IMR-90 (cell line): ENCODE results near the gene INPP4A. TPM values are rescaled to one million over a fixed set of nuclear protein-coding genes. Genes with fewer than 3 reads are reported as not detected.

Experiments
- ATAC-seq: fragments of 200-7000 bp; cut with Tn5 transposase; 2 replicates; pipeline ENCODE4 v1.9.1; 2020; ENCODE audit warnings: low read depth, mild to moderate bottlenecking, moderate library complexity
- BruUV-seq: library from RNA; stranded (reverse); fragments of 400-500 nt; replicated peaks from 2 replicates; lab custom pipeline; 2021; lab: Mats Ljungman, UMichigan
- CTCF ChIA-PET: fragments of 300-600 bp; formaldehyde crosslinking; extraction: SDS; loops from one replicate; lab custom pipeline; 2021; ENCODE audit warnings: antibody characterized with exemption; lab: Yijun Ruan, JAX
- POLR2A ChIA-PET: fragments of 300-600 bp; sonication (Branson Sonifier 250); formaldehyde crosslinking; loops from one replicate; lab custom pipeline; 2022; ENCODE audit warnings: antibody characterized with exemption; ENCODE audit not compliant: unreplicated experiment; lab: Charles Lee
- DNase-seq: peaks from one replicate; pipeline ENCODE4 v3.0.0; 2013
- H2AFZ ChIP-seq: replicated peaks from 2 replicates; pipeline ENCODE3; 2013; ENCODE audit warnings: low read length, mild to moderate bottlenecking; ENCODE audit not compliant: poor library complexity
- H2AK5ac ChIP-seq: 2 replicates; pipeline ENCODE4 v1.6.1; 2013; ENCODE audit warnings: low read depth, low read length, inconsistent platforms
- H2AK9ac ChIP-seq: replicated peaks from 2 replicates; pipeline ENCODE3; 2013; ENCODE audit warnings: mild to moderate bottlenecking, low read depth, low read length, moderate library complexity; ENCODE audit not compliant: poor library complexity
- H2BK120ac ChIP-seq: 2 replicates; pipeline ENCODE4 v1.6.1; 2013; ENCODE audit warnings: low read depth, low read length, inconsistent platforms
- H2BK15ac ChIP-seq: 3 replicates; pipeline ENCODE4 v1.6.1; 2013; ENCODE audit warnings: low read depth, low read length, inconsistent platforms
- H2BK20ac ChIP-seq: 2 replicates; pipeline ENCODE4 v1.6.1; 2013; ENCODE audit warnings: low read depth, mild to moderate bottlenecking, inconsistent platforms, low read length, moderate library complexity
- H2BK5ac ChIP-seq: 2 replicates; pipeline ENCODE4 v1.6.1; 2013; ENCODE audit warnings: mild to moderate bottlenecking, low read depth, low read length, inconsistent platforms; ENCODE audit not compliant: poor library complexity, severe bottlenecking
- H3K14ac ChIP-seq: replicated peaks from 2 replicates; pipeline ENCODE4 v1.6.1; 2013; ENCODE audit warnings: low read depth, low read length, inconsistent platforms
- H3K18ac ChIP-seq: 2 replicates; pipeline ENCODE4 v1.6.1; 2013; ENCODE audit warnings: low read depth, low read length, control low read depth
- H3K23ac ChIP-seq: 2 replicates; pipeline ENCODE4 v1.6.1; 2013; ENCODE audit warnings: low read depth, low read length, inconsistent platforms
- H3K27ac ChIP-seq: 2 replicates; pipeline ENCODE4 v1.5.1; 2013; ENCODE audit warnings: mild to moderate bottlenecking, control low read depth, low read length; ENCODE audit not compliant: insufficient read depth
- H3K27me3 ChIP-seq: 2 replicates; pipeline ENCODE4 v1.6.1; 2013; ENCODE audit warnings: low read length; ENCODE audit not compliant: control insufficient read depth, insufficient read depth
- H3K36me3 ChIP-seq: 2 replicates; pipeline ENCODE4 v1.6.1; 2013; ENCODE audit warnings: low read length, mixed read lengths; ENCODE audit not compliant: control insufficient read depth, insufficient read depth
- H3K4ac ChIP-seq: 2 replicates; pipeline ENCODE4 v1.6.1; 2013; ENCODE audit warnings: low read depth, low read length, inconsistent platforms
- H3K4me1 ChIP-seq: 2 replicates; pipeline ENCODE4 v1.6.1; 2013; ENCODE audit warnings: low read length, mixed read lengths; ENCODE audit not compliant: control insufficient read depth, insufficient read depth
- H3K4me2 ChIP-seq: 2 replicates; pipeline ENCODE4 v1.6.1; 2013; ENCODE audit warnings: low read depth, mild to moderate bottlenecking, control low read depth, low read length, moderate library complexity
- H3K4me3 ChIP-seq: 2 replicates; pipeline ENCODE4 v1.5.1; 2013; ENCODE audit warnings: low read depth, mild to moderate bottlenecking, control low read depth, low read length, moderate library complexity; ENCODE audit not compliant: insufficient read depth
- H3K56ac ChIP-seq: 2 replicates; pipeline ENCODE4 v1.6.1; 2013; ENCODE audit warnings: low read length, inconsistent platforms; ENCODE audit not compliant: insufficient read depth; ENCODE audit errors: extremely low read depth
- H3K79me1 ChIP-seq, 2 experiments: 2 replicates each; pipeline ENCODE4 v1.6.1; 2013; ENCODE audit warnings: low read length in 2 of 2, inconsistent platforms in 1 of 2, low read depth in 1 of 2
- H3K9ac ChIP-seq: 2 replicates; pipeline ENCODE4 v1.6.1; 2013; ENCODE audit warnings: low read depth, low read length, control low read depth
- H3K9me1 ChIP-seq: 2 replicates; pipeline ENCODE4 v1.6.1; 2013; ENCODE audit warnings: low read length, inconsistent platforms; ENCODE audit not compliant: insufficient read depth
- H3K9me3 ChIP-seq: 2 replicates; pipeline ENCODE4 v1.6.1; 2013; ENCODE audit warnings: low read length; ENCODE audit not compliant: control insufficient read depth, insufficient read depth
- H4K20me1 ChIP-seq: 2 replicates; pipeline ENCODE4 v1.6.1; 2013; ENCODE audit warnings: low read length, inconsistent platforms; ENCODE audit not compliant: insufficient read depth
- H4K5ac ChIP-seq: 2 replicates; pipeline ENCODE4 v1.6.1; 2013; ENCODE audit warnings: mild to moderate bottlenecking, low read depth, low read length, control low read depth
- H4K8ac ChIP-seq, 2 experiments: 2 replicates each; pipeline ENCODE4 v1.6.1; 2013; ENCODE audit warnings: low read depth in 2 of 2, low read length in 2 of 2, control low read depth in 1 of 2, inconsistent platforms in 1 of 2
- H4K91ac ChIP-seq: 2 replicates; pipeline ENCODE4 v1.6.1; 2013; ENCODE audit warnings: low read depth, low read length, inconsistent platforms; ENCODE audit not compliant: insufficient read depth
- BHLHE40 ChIP-seq: fragments of 150-350 bp; IDR thresholded peaks from 2 replicates; pipeline ENCODE4 v1.6.1; 2016; ENCODE audit warnings: mild to moderate bottlenecking, low read depth, low read length
- CEBPB ChIP-seq: IDR thresholded peaks from 2 replicates; pipeline ENCODE4 v1.6.1; 2012; ENCODE audit warnings: low read depth, low read length, improper control_type of control experiment
- CHD1 ChIP-seq: IDR thresholded peaks from 2 replicates; pipeline ENCODE4 v1.6.1; 2012; ENCODE audit warnings: low read depth, low read length, improper control_type of control experiment
- CTCF ChIP-seq: conservative IDR thresholded peaks from 2 replicates; pipeline ENCODE4 v1.5.1; 2012; ENCODE audit warnings: mild to moderate bottlenecking, low read depth, low read length, improper control_type of control experiment
- ELK1 ChIP-seq: fragments of 150-350 bp; IDR thresholded peaks from 2 replicates; pipeline ENCODE4 v1.6.1; 2016; ENCODE audit warnings: low read depth, mild to moderate bottlenecking, low read length, moderate library complexity, borderline replicate concordance
- FOS ChIP-seq: fragments of 150-350 bp; IDR thresholded peaks from 2 replicates; pipeline ENCODE4 v1.6.1; 2016; ENCODE audit warnings: low read depth, low read length
- MAFK ChIP-seq: IDR thresholded peaks from 2 replicates; pipeline ENCODE4 v1.6.1; 2012; ENCODE audit warnings: low read depth, low read length, improper control_type of control experiment
- MAZ ChIP-seq: IDR thresholded peaks from 2 replicates; pipeline ENCODE4 v1.6.1; 2012; ENCODE audit warnings: low read depth, mild to moderate bottlenecking, low read length, improper control_type of control experiment, moderate library complexity, borderline replicate concordance
- MXI1 ChIP-seq: IDR thresholded peaks from 2 replicates; pipeline ENCODE4 v1.6.1; 2012; ENCODE audit warnings: low read depth, mild to moderate bottlenecking, low read length, moderate library complexity, borderline replicate concordance
- NFE2L2 ChIP-seq: fragments of 150-350 bp; IDR thresholded peaks from 2 replicates; pipeline ENCODE4 v1.6.1; 2016; ENCODE audit warnings: low read depth, mild to moderate bottlenecking, low read length
- POLR2A ChIP-seq: IDR thresholded peaks from 2 replicates; pipeline ENCODE4 v1.6.1; 2012; ENCODE audit warnings: mild to moderate bottlenecking, low read depth, low read length
- RAD21 ChIP-seq: IDR thresholded peaks from 2 replicates; pipeline ENCODE4 v1.6.1; 2012; ENCODE audit warnings: low read length, improper control_type of control experiment
- RCOR1 ChIP-seq: IDR thresholded peaks from 2 replicates; pipeline ENCODE4 v1.6.1; 2012; ENCODE audit warnings: mild to moderate bottlenecking, low read length, improper control_type of control experiment; ENCODE audit not compliant: insufficient replicate concordance
- RFX5 ChIP-seq: IDR thresholded peaks from 2 replicates; pipeline ENCODE4 v1.8.0; 2012; ENCODE audit warnings: low read depth, mild to moderate bottlenecking, low read length, moderate library complexity
- SMC3 ChIP-seq: fragments of 150-350 bp; IDR thresholded peaks from 2 replicates; pipeline ENCODE4 v1.6.1; 2016; ENCODE audit warnings: low read depth, mild to moderate bottlenecking, antibody characterized with exemption, low read length, moderate library complexity
- USF2 ChIP-seq: fragments of 150-350 bp; IDR thresholded peaks from 2 replicates; pipeline ENCODE4 v1.6.1; 2017; ENCODE audit warnings: mild to moderate bottlenecking, antibody characterized with exemption, low read length, low read depth
- WGBS, 2 experiments: methylation state at CpG; one replicate each; pipeline versions ENCODE4 v1.1.5 to v1.1.7; 2013; ENCODE audit warnings: missing lambda C conversion rate in 2 of 2; ENCODE audit not compliant: insufficient read length in 1 of 2; ENCODE audit errors: extremely low coverage in 2 of 2; 5-methylcytosine and 5-hydroxymethylcytosine counted together
- dilution Hi-C: fragments of 300-500 bp; cut with HindIII; formaldehyde crosslinking; loops from one replicate; pipeline ENCODE4 v1.14.3; 2018; ENCODE audit warnings: low sequenced_read_pairs; ENCODE audit not compliant: unreplicated experiment
- in situ Hi-C: fragments of 300-500 bp; cut with MboI; formaldehyde crosslinking; loops from 3 replicates; pipeline ENCODE4 v1.14.3; 2019; ENCODE audit warnings: low sequenced_read_pairs, inconsistent platforms, mixed read lengths
- intact Hi-C: fragments of 100-400 bp; cut with micrococcal nuclease; formaldehyde crosslinking; loops from 2 replicates; pipeline ENCODE4 v1.10.0; 2022
- polyA plus RNA-seq, 3 experiments: library from polyadenylated mRNA; depleted of rRNA; stranded (reverse); fragments of >200 nt; gene quantifications; 2 replicates each; pipeline ENCODE4 v1.2.3, GENCODE V29; 2012; ENCODE audit warnings: low replicate concordance in 1 of 3
- total RNA-seq: library from RNA; depleted of rRNA; stranded (reverse); fragments of >200 nt; gene quantifications from 2 replicates; pipeline ENCODE4 v1.2.3, GENCODE V29; 2012

The INPP4A gene
- total and polyA plus RNA-seq, 2 of the 4 experiments (the other 2 are of a cell fraction) = 14.5 to 27.1 TPM

GRCh38 chr2:98505971-98506664 lies 61.5 kb downstream of the INPP4A start:
- H2AK5ac ChIP-seq = no peak overlapping the region
- no peak overlapping the region for H2AK9ac ChIP-seq
- no peak overlapping the region for H3K18ac ChIP-seq
- no peak overlapping the region for H2BK15ac ChIP-seq
- peaks cover 26% of the 10 kb centered on the region for H3K4me1 ChIP-seq
- no peak overlapping the region for H3K4ac ChIP-seq
- intact Hi-C loops = no loop called here
- H3K4me3 ChIP-seq = no peak overlapping the region
- no peak overlapping the region for H3K56ac ChIP-seq
- H2BK120ac ChIP-seq = no peak overlapping the region
- no peak for ATAC-seq
- WGBS, 2 experiments = no CpG with 5 or more reads among the region's 7 CpGs
- no peaks in the 10 kb centered on the region for H3K27me3 ChIP-seq
- H4K91ac ChIP-seq = no peak overlapping the region
- H3K9ac ChIP-seq = no peak overlapping the region
- no peak overlapping the region for H4K8ac ChIP-seq
- no peak for TF ChIP-seq ELK1
- no peak for TF ChIP-seq BHLHE40
- TF ChIP-seq NFE2L2 = no peak
- TF ChIP-seq RFX5 = no peak
- no peak for TF ChIP-seq RAD21
- no peak for TF ChIP-seq FOS
- no peak for TF ChIP-seq POLR2A
- no peak for TF ChIP-seq RCOR1
- no peak for TF ChIP-seq USF2
- no peak for TF ChIP-seq MAFK
- no peak for TF ChIP-seq CEBPB
- TF ChIP-seq MAZ = no peak
- TF ChIP-seq MXI1 = no peak
- no peak for TF ChIP-seq CHD1
- TF ChIP-seq SMC3 = no peak
- TF ChIP-seq CTCF = no peak
- no peak overlapping the region for H2AFZ ChIP-seq
- peaks cover 23% of the 10 kb centered on the region; the same call in 1 of the 2 replicates for H3K9me1 ChIP-seq
- no peak for DNase-seq
- in situ Hi-C loops = no loop called here
- dilution Hi-C loops = no loop called here
- no peak overlapping the region for H2BK5ac ChIP-seq
- H4K20me1 ChIP-seq = peaks cover 18% of the 10 kb centered on the region
- H3K14ac ChIP-seq = no peak overlapping the region
- no TSS peak for BruUV-seq
- no peak overlapping the region for H4K5ac ChIP-seq
- ChIA-PET POLR2A (no interaction called here), CTCF (no interaction called here)
- no peak overlapping the region for H2BK20ac ChIP-seq
- H3K36me3 ChIP-seq = no peaks in the 10 kb centered on the region
- no peak overlapping the region for H3K4me2 ChIP-seq
- no peak overlapping the region for H3K23ac ChIP-seq
- H3K27ac ChIP-seq = no peak overlapping the region
- no peaks in the 10 kb centered on the region for H3K9me3 ChIP-seq
- peaks cover 11 to 75% of the 10 kb centered on the region in 2 experiments for H3K79me1 ChIP-seq
